DND-41 (cell line): ENCODE results near the gene TRIM36.

Experiments
- EZH2 ChIP-seq: IDR thresholded peaks from 3 replicates; pipeline ENCODE4 v1.6.1; 2012; ENCODE audit warnings: borderline replicate concordance, low read depth, mild to moderate bottlenecking, moderate library complexity, low read length, inconsistent platforms; ENCODE audit not compliant: severe bottlenecking
- TF ChIP-seq, protein P1 (sequence below): IDR thresholded peaks from 2 replicates; pipeline ENCODE4 v1.5.1; 2012; ENCODE audit warnings: borderline replicate concordance, low read length, moderate library complexity, mild to moderate bottlenecking; ENCODE audit not compliant: poor library complexity, severe bottlenecking; ENCODE audit errors: extremely low read depth

DNA sequence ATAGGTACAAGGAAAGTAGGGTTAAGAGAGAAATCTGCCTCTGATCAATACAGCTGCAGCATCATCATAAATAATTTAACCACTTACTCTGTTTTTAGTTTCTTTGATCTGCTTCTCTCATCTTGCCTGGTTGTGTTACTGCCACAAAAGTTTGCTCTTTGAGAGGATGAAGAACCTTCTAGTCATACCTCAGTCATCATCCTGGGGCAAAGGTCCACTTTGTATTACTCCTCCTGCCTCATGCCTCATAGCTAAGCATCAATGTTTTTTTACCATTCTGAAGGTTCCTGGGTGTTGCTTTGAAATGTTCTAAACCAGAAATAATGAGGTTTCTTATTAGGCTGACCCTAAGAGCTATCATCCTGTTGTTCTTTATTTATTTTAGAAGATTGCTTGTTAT lies 17.1 kb upstream of the TRIM36 start:
- TF ChIP-seq, protein P1, sequence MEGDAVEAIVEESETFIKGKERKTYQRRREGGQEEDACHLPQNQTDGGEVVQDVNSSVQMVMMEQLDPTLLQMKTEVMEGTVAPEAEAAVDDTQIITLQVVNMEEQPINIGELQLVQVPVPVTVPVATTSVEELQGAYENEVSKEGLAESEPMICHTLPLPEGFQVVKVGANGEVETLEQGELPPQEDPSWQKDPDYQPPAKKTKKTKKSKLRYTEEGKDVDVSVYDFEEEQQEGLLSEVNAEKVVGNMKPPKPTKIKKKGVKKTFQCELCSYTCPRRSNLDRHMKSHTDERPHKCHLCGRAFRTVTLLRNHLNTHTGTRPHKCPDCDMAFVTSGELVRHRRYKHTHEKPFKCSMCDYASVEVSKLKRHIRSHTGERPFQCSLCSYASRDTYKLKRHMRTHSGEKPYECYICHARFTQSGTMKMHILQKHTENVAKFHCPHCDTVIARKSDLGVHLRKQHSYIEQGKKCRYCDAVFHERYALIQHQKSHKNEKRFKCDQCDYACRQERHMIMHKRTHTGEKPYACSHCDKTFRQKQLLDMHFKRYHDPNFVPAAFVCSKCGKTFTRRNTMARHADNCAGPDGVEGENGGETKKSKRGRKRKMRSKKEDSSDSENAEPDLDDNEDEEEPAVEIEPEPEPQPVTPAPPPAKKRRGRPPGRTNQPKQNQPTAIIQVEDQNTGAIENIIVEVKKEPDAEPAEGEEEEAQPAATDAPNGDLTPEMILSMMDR: no peak
- no peak for TF ChIP-seq EZH2
